GM10847 (cell line): Measurements from ENCODE around the gene FAM200B.

Experiments used
- POLR2A ChIP-seq: IDR thresholded peaks from 2 replicates; pipeline ENCODE4 v1.6.1; 2011; ENCODE audit not compliant: insufficient read length; ENCODE audit errors: extremely low read depth

FAM200B gene

DNA sequence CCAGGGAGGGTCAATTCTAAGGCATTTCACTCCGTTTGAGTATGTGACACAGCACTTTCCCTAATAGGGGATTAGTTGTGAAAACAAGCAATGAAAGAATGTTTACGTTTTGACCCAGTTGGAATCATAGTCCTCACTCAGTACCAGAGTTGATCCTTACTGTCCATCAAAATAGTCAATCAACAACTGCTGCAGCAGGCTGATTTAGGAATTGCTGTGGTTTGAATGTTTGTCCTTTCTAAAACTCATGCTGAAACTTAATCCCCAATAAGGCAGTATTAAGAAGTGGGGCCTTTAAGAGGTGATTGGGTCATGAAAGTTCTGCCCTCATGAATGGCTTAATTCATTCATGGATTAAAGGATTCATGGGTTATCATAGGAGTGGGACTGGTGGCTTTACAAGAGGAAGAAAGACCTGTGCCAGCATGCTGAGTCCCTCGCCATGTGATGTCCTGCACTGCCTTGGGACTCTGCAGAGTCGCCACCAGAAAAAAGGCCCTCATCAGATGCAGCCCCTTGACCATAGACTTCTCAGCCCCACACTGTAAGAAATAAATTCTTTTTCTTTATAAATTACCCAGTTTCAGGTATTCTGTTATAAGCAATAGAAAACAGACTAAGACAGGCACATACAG, 23.4 kb upstream of the FAM200B start:
- TF ChIP-seq POLR2A: no peak

DNA sequence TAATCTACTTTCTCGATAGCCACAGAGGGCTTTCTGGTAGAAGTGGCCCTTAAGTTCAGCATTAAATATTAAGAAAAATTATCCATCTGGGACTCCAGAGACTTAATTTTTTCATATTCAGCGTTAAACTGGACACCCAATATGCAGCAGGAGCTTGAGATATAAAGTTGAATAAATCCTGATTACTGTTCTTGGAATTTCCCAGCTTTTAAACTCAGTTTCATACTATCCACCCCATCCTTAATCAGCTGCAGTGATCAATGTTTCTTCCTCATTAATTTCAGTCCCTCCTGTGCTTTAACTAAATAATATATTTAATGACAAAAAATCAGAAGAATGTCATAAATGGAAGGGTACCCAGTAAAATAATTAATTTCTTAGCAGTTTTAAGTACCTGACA, 22.8 kb upstream of the FAM200B start:
- TF ChIP-seq POLR2A: no peak

DNA sequence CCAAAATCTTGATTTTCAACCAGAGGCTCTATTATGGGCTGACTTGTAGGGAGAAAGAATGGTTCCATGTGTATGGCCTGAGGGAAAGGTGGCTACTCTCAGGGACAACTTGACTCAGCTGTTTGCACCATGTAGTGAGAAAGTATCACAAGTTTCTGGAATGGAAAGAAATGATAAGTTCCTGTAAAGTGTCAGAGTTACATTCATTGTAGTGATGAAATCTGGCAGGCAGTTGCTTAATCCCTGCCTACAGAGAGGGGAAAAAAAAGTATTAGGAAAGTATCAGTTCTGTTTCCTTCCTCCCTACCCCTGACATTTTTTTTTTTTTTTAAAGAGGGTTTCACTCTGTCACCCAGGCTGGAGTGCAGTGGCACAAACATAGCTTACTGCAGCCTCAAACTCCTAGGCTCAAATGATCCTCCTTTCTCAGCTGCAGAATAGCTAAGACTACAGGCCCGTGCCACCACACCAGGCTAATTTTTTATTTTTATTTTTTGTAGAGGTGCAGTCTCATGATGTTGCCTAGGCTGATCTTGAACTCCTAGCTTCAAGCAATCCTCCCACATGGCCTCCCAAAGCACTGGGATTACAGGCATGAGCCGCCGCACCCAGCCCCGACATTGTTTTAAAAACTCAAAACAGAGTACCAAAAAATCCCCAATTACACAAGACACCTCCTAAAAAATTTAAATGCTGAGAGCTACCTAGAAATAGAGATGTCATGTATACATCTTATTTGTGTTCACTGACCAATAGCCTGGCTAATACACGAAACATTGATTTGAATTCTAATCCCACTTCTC, 21.7 kb upstream of the FAM200B start:
- TF ChIP-seq POLR2A: no peak

DNA sequence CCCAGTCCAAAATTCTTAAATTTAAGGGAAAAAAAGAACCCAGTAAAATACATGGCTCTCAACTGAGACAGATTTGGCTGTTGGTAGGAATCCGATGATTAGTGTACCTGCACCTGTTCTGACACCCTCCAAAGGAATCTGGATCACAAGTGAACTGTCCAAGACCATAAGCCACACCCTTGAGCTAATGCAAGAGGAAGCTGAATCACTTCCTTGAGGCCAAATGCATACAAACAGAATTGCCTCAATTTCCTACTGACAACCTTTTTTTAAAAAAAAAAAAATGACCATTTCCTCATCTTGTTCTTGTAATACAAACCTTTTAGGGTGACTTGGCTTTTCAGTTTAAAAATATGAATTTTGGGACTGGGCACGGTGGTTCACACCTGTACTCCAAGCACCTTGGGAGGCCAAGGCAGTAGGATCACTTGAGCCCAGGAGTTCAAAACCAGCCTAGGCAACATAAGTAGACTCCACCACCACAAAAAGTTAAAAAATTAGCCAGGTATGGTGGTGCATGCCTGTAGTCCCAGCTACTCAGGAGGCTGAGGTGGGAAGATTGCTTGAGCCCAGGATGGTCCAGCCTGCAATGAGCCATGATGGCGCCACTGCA, 15.8 kb upstream of the FAM200B start:
- no peak for TF ChIP-seq POLR2A

DNA sequence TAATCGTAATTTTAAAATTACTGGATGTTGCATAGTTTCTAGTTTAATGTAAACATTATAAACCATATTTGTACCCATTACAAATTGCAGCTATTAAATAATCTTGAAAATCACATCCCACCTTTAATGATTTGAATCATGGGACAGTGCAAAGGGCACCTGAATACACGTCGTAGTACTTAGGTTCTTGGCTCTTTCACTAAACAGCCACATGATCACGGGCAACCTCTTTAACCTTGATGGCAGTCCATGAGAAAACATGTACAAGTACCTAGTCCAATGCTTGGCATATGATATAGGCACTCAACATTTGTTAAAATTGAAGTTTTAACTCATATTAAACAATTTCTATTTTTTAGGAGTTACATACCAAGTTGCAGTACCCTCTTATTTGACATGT, 14.6 kb upstream of the FAM200B start:
- TF ChIP-seq POLR2A: no peak

DNA sequence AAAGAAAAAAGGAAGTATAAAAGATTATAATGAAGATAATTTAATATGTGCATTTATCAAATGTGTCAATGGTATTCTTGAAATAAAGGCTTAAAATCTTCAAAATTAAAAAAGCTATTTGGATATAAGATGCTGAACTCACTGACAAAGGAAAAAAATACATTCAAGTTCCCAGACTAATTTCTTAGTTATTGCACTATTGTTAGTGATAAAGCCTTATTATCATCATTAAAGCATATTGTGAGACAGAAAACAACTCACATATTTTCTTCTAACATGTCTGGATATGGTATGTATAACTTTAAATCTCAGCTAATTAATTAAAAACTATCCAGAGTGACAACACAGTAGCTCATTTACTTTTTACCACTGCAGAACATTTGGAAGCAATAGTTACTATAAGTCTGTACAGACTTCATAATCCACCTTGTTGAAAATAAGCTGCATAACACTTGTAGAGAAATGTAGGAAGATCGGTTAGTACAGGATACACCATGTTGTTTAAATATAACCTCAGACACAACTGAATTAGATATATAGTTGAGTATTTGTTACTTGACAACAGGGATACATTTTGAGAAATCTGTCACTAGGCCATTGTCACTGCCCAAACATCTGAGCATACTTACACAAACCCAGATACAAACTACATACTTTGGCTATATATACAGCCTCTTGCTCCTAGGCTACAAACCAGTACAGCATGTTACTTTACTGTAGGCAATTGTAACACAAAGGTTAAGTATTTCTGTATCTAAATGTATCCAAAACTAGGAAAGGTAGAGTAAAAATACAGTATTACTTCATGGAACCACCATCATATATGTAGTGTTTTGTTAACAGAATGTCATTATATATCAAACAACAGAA, 12.8 kb upstream of the FAM200B start:
- no peak for TF ChIP-seq POLR2A

DNA sequence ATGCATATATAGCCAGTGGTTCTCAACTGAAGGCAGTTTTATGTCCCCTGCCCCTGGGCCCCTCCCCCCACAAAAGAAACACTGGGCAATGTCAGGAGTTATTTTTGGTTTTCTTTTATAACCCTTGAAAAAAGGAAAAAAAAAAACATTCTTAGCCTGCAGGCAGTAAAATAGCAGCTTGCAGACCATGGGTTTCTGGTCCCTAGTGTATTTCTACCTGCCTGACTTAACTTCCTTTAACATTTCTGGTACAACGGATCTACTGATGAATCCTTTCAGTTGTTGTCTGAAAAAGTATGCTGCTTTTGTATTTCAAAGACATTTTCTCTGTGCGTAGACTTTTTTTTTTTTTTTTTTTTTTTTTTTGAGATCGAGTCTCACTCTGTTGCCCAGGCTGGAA, 11.1 kb upstream of the FAM200B start:
- no peak for TF ChIP-seq POLR2A

DNA sequence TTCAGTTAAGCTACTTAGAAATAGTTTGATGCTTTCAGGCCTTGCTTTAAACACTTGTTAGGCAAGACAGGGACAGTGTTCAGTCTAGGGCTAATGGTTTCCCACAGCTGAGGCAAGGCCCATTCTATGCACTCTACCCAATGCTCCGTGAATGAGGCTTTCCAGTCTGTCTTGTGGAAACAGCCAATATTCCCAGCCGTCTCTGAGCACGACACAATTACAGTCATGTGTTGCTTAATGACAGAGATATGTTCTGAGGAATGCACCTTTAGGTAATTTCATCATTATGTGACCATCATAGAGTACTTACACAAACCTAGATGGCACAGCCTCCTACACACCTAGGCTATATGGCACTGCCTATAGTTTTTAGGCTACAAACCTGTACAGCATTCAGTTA, 9.5 kb upstream of the FAM200B start:
- TF ChIP-seq POLR2A: no peak

DNA sequence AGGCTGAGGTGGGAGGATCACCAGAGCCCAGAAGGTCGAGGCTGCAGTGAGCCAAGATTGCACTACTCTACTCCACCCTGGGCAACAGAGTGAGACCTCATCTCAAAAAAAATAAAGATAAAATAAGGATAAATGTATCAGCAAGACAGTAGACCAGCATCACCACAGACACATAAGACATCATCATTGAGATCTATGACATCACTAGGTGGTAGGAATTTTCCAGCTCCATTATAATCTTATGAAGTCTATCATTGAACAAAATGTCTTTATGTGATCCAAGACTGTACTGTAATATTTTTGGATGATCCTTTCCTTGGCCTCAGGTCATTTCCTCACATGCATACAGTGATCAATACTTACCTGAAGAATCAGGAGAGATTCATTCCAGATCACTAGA, 8.3 kb upstream of the FAM200B start:
- TF ChIP-seq POLR2A: no peak

DNA sequence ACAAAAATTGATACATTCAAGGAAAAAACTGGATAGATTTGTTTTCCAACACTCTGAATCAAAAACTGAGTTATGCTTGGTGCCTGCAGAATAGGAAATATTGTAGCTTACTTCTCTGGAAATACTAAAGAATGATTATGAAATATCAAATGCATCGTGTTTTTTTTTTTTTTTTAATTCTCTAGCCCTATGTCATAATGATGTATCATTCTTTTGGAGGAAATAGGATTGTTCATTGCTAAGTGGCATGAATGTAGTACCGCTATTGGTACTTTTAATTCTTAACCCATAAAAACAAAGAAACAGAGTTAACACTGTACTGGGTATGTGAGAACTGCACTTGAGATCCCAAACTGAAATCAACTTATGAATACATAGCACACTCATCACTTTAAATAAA, 7.6 kb upstream of the FAM200B start:
- no peak for TF ChIP-seq POLR2A

DNA sequence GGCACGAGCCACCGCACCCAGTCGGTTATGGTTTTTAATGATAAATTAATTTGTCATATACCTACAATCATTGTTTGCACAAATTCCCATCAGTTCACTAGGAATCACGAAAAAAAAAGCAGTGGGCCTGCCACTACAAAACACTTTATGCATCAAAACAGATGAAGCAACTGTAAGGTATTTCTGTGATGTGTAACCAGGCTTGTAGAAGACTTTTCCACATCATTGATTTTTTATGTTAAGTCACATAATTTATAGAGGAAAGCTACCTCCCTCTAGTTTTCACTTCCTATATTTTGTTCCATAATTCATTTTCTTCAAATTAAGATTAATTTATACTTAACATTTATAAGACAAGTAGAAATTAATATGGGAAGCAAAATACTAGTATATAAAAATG, 6.7 kb upstream of the FAM200B start:
- TF ChIP-seq POLR2A: no peak

DNA sequence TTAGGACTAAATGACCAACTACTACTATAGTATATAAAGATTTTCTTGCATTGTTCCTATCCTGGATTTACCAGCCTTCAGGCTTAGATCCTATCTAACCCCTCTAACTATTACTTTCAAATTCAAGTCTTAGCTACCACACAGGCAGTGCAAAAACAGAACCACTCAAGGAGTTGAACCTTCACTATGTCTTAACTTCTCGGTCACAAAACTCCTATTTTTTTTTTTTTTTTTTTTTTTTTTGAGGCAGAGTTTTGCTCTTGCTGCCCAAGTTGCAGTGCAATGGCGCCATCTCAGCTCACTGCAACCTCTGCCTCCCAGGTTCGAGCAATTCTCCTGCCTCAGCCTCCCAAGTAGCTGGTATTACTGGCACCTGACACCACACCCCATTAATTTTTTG, 6.3 kb upstream of the FAM200B start:
- TF ChIP-seq POLR2A: no peak

DNA sequence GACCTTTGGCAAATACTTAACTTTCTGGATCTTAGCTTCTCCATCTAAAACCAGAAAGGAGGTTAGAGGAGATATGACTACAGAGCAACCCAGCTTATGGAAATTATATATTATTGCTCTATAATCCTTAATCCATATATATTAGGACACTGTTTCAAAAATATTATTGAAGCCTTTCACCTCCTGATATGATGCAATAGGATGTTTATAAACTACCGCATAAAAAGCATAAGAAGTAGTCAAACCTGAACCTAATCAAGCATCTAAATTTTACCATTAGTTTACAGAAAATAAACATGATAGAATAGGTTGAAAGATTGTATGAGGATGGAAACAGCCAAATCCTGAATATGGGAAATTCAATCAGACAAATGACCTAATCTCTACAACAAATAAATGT, 5.6 kb upstream of the FAM200B start:
- no peak for TF ChIP-seq POLR2A

DNA sequence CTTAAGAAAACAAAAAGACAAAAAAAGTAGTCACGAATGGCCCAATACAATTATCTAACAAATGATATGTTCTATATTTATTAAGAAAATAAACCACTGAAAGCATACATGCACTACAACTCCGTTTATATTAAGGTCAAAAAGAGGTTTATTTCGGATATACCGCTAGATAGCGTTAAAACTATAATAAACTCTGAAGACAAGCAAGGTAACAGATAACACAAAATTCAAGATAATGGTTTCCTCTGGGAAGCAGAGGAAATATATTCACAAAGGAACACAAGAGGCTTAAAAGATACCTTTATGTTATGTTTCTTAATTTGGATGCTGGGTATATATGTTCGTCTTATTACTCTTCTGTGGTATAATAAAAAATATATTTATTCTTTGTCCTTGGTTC, 4.7 kb upstream of the FAM200B start:
- no peak for TF ChIP-seq POLR2A

DNA sequence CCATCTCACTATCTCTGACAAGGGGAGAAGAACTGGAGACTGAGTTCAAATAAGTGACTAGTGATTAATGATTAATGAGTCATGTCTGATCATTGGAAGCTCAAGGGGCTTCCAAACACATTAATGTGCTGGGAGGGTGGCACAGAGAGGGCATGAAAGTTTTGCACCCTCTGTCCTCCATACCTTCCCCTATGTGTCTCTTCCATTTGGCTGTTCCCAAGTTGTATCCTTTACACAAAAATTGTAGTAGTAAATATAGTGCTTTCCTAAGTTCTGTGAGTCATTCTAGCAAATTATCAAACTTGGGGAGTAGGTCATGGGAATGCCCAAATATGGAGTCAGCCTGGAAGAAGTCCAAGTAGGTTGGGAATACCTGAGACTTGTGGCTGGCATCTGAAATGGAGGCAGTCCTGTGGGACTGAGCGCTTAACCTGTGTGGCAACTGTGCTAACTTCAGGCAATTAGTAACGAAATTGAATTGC, 4.1 kb upstream of the FAM200B start:
- TF ChIP-seq POLR2A: no peak

DNA sequence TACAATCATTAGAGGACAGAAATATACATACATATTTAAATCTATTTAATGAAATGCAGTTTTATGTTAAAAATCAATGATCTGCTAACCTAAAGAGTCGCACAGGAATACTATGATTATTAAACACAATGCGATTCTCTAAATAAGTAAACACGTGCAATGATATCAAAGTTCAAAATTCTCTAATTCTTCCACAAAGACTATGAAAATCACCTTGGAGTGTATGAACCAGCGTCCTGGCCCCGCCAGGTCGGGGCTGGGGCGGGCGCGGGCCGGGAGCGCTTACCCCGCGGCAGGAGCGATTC, 608 bp upstream of the FAM200B start:
- no peak for TF ChIP-seq POLR2A
